AG04449 (cell line): ENCODE measurements around the gene MGST2.

Experiments
- CTCF ChIA-PET: fragments of 350-600 bp; formaldehyde crosslinking; extraction: SDS; loops from one replicate; lab custom pipeline; 2021; ENCODE audit warnings: antibody characterized with exemption; lab: Yijun Ruan, JAX
- POLR2A ChIA-PET: fragments of 400-600, 350-600 bp; formaldehyde crosslinking; extraction: SDS; loops from one replicate; lab custom pipeline; 2020; ENCODE audit warnings: antibody characterized with exemption, inconsistent platforms; lab: Yijun Ruan, JAX
- DNase-seq: peaks from one replicate; pipeline ENCODE4 v3.0.0-alpha.2; 2010; ENCODE audit warnings: low read depth, low spot score
- H3K4me3 ChIP-seq: 2 replicates; pipeline ENCODE4 v1.5.1; 2011; ENCODE audit warnings: low read depth, mild to moderate bottlenecking, control low read depth, low read length
- TF ChIP-seq, protein P1 (sequence below): IDR thresholded peaks from one replicate; pipeline ENCODE4 v1.5.1; 2011; ENCODE audit warnings: mild to moderate bottlenecking, moderate library complexity, low read length, control low read depth, inconsistent platforms; ENCODE audit not compliant: insufficient read depth; ENCODE audit errors: missing control alignments

MGST2 gene

GRCh38 chr4:139676913-139677585 lies 11.4 kb downstream of the MGST2 start:
- POLR2A ChIA-PET = no interaction called here
- TF ChIP-seq, protein P1, sequence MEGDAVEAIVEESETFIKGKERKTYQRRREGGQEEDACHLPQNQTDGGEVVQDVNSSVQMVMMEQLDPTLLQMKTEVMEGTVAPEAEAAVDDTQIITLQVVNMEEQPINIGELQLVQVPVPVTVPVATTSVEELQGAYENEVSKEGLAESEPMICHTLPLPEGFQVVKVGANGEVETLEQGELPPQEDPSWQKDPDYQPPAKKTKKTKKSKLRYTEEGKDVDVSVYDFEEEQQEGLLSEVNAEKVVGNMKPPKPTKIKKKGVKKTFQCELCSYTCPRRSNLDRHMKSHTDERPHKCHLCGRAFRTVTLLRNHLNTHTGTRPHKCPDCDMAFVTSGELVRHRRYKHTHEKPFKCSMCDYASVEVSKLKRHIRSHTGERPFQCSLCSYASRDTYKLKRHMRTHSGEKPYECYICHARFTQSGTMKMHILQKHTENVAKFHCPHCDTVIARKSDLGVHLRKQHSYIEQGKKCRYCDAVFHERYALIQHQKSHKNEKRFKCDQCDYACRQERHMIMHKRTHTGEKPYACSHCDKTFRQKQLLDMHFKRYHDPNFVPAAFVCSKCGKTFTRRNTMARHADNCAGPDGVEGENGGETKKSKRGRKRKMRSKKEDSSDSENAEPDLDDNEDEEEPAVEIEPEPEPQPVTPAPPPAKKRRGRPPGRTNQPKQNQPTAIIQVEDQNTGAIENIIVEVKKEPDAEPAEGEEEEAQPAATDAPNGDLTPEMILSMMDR = no peak
- H3K4me3 ChIP-seq = no peak overlapping the region
- DNase-seq = no peak
- CTCF ChIA-PET = no interaction called here

DNA sequence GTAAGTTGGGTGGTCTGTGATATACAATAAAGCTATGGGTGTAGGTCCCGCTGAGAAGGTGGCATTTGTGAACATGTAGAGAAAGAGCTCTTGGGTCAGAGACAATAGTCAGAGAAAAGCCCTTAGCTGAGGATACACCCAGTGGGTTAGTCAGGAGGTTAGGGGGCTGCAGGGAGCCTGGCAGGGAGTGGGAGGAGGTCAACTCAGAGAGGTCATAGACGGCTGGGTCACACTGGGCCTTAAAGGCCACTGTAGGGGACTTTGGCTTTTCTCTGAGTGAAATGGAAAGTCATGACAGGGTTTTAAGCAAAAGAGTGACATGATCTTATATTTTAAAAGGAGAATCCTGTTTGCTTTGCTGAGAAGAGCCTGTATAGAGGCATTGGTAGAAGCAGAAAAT lies 16.7 kb downstream of the MGST2 start:
- CTCF ChIA-PET = no interaction called here
- TF ChIP-seq, protein P1 = no peak
- DNase-seq = no peak
- no peak overlapping the region for H3K4me3 ChIP-seq
- POLR2A ChIA-PET = no interaction called here

GRCh38 chr4:139682741-139683151 lies 17.1 kb downstream of the MGST2 start:
- TF ChIP-seq, protein P1 = no peak
- ChIA-PET POLR2A (no interaction called here), CTCF (interaction anchor here (1.2 kb wide), 1 partner anchor 13 kb away, joined by 3 read pairs; no protein-coding TSS in a partner anchor)
- H3K4me3 ChIP-seq = no peak overlapping the region
- no peak for DNase-seq

DNA sequence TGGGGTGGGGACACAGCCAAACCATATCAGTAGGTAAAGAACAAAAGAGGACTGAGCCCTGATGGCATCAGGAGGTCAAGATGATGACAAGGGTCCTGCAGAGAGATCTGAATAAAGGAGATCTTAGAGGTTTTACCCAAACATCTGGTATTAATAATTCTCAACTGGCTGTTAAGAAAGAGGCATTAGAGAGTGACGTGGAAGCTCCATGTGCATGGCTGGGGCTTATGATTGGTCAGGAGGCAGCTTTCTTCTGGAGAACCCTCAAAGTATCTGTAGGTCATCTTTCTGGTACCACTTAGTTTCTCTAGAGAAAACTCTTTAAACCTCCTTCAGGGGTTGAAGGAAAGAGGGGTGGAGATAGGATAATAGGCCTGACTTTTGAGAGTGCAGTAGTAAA lies 18.7 kb downstream of the MGST2 start:
- TF ChIP-seq, protein P1 = no peak
- POLR2A ChIA-PET = no interaction called here
- CTCF ChIA-PET = interaction anchor here (1.5 to 1.8 kb wide), 2 partner anchors 20 to 27 kb away, joined by 5 read pairs; no protein-coding TSS in a partner anchor
- DNase-seq = no peak
- H3K4me3 ChIP-seq = no peak overlapping the region

DNA sequence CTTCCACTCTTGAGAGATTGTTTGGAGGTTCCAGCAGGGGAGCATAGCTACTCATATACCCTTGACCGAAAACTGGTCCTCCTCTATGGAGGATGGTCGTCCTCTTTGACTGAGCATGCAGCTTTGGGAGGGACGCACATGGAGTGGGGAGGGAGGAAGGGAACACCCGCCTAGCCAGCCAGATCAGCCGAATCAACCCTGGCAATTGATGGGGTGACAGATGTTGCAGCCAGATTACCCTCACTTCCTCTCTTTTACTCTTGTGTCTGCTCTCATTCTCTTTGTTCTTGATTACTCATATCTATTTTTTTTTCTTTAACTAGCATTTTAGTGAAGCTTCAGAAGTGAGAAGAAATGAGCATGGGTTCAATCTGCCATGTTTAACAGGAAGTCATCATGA lies 19.6 kb downstream of the MGST2 start:
- POLR2A ChIA-PET = no interaction called here
- TF ChIP-seq, protein P1 = no peak

GRCh38 chr4:139686130-139686529 lies 20.5 kb downstream of the MGST2 start:
- no peak for DNase-seq
- no peak overlapping the region for H3K4me3 ChIP-seq
- ChIA-PET POLR2A (no interaction called here), CTCF (no interaction called here)
- TF ChIP-seq, protein P1 = no peak

More for the DNA sequence above, 19.6 kb downstream of the MGST2 start:
- no peak for DNase-seq
- no peak overlapping the region for H3K4me3 ChIP-seq
- CTCF ChIA-PET = interaction anchor here (1.5 to 1.8 kb wide), 2 partner anchors 20 to 28 kb away, joined by 5 read pairs; no protein-coding TSS in a partner anchor
